GM23248 (cell line): ENCODE measurements around the gene ERAS. TPM values are rescaled to one million over a fixed set of nuclear protein-coding genes. Genes with fewer than 3 reads are reported as not detected.
A peak's percentile ranks its signal among the peaks of the same experiment; 100 is the strongest.

Source experiments
- DNase-seq: peaks from one replicate; pipeline ENCODE4 v3.0.0-alpha.2; 2015
- H2AFZ ChIP-seq: fragments of 200-600 bp; sonication (generic); 2 replicates; pipeline ENCODE4 v1.6.1; 2016; ENCODE audit warnings: antibody characterized with exemption
- H3F3A ChIP-seq: fragments of 200-600 bp; sonication (generic); 2 replicates; pipeline ENCODE4 v1.6.1; 2016; ENCODE audit warnings: mild to moderate bottlenecking, antibody characterized with exemption, mixed run types; ENCODE audit not compliant: insufficient read depth
- H3K27ac ChIP-seq: fragments of 200-600 bp; sonication (generic); 2 replicates; pipeline ENCODE4 v1.5.1; 2016; ENCODE audit warnings: mild to moderate bottlenecking
- H3K27me3 ChIP-seq: fragments of 200-600 bp; sonication (generic); replicated peaks from 2 replicates; pipeline ENCODE4 v1.6.1; 2016; ENCODE audit warnings: mild to moderate bottlenecking; ENCODE audit not compliant: insufficient read depth
- H3K36me3 ChIP-seq: fragments of 200-600 bp; sonication (generic); 2 replicates; pipeline ENCODE4 v1.6.1; 2016; ENCODE audit warnings: low read depth, mild to moderate bottlenecking
- H3K4me1 ChIP-seq: fragments of 200-600 bp; sonication (generic); 2 replicates; pipeline ENCODE4 v1.6.1; 2016; ENCODE audit warnings: mild to moderate bottlenecking; ENCODE audit not compliant: insufficient read depth
- H3K4me2 ChIP-seq: fragments of 200-600 bp; sonication (generic); one replicate; pipeline ENCODE4 v1.6.1; 2016; ENCODE audit warnings: mild to moderate bottlenecking; ENCODE audit not compliant: unreplicated experiment
- H3K4me3 ChIP-seq: fragments of 200-600 bp; sonication (generic); 2 replicates; pipeline ENCODE4 v1.5.1; 2016; ENCODE audit warnings: mild to moderate bottlenecking
- H3K79me2 ChIP-seq: fragments of 200-600 bp; sonication (generic); 2 replicates; pipeline ENCODE4 v1.6.1; 2016; ENCODE audit warnings: mild to moderate bottlenecking; ENCODE audit not compliant: insufficient read depth
- H3K9ac ChIP-seq: fragments of 200-600 bp; sonication (generic); 2 replicates; pipeline ENCODE4 v1.6.1; 2016; ENCODE audit warnings: mild to moderate bottlenecking
- H3K9me2 ChIP-seq: fragments of 200-600 bp; sonication (generic); 2 replicates; pipeline ENCODE4 v1.6.1; 2016; ENCODE audit warnings: mixed run types, mild to moderate bottlenecking, moderate library complexity; ENCODE audit not compliant: insufficient read depth
- H3K9me3 ChIP-seq: fragments of 200-600 bp; sonication (generic); one replicate; pipeline ENCODE4 v1.6.1; 2017; ENCODE audit warnings: low read depth
- H4K20me1 ChIP-seq: fragments of 200-600 bp; sonication (generic); 2 replicates; pipeline ENCODE4 v1.6.0; 2016; ENCODE audit not compliant: insufficient read depth
- EZH2 ChIP-seq: fragments of 200-600 bp; sonication (generic); IDR thresholded peaks from 2 replicates; pipeline ENCODE4 v1.6.1; 2018; ENCODE audit warnings: antibody characterized with exemption, mild to moderate bottlenecking; ENCODE audit not compliant: insufficient read depth, poor library complexity, severe bottlenecking
- EZH2phosphoT487 ChIP-seq: fragments of 200-600 bp; sonication (generic); IDR thresholded peaks from 2 replicates; pipeline ENCODE4 v1.6.1; 2018; ENCODE audit warnings: antibody characterized with exemption, moderate library complexity, mild to moderate bottlenecking, low read depth; ENCODE audit not compliant: insufficient read depth
- WGBS, 2 experiments: methylation state at CpG; one replicate each; pipeline ENCODE4 v1.1.6; 2015 to 2017; ENCODE audit warnings: low lambda C conversion rate in 2 of 2, low coverage in 1 of 2; ENCODE audit errors: missing lambda C conversion rate in 2 of 2; 5-methylcytosine and 5-hydroxymethylcytosine counted together
- in situ Hi-C: fragments of 300-500 bp; cut with MboI; formaldehyde crosslinking; loops from 2 replicates; pipeline ENCODE4 v1.15.0; 2020
- polyA plus RNA-seq: library from polyadenylated mRNA; unstranded; fragments of >200 nt; fragmentation: Nextera tagmentation; extraction: Ambion mirVana; gene quantifications from 2 replicates; pipeline ENCODE4 v1.2.1, GENCODE V29; 2016
- total RNA-seq: library from RNA; depleted of rRNA; stranded (reverse); fragments of >200 nt; shearing (Covaris generic); gene quantifications from 2 replicates; pipeline ENCODE4 v1.2.3, GENCODE V29; 2014

Gene ERAS
- total and polyA plus RNA-seq, 2 experiments from 2014 or later = not detected

- no peaks in the 10 kb centered on the region for H3K4me1 ChIP-seq
- TF ChIP-seq EZH2phosphoT487 (no peak), EZH2 (no peak)
- H3K9me2 ChIP-seq = no peaks in the 10 kb centered on the region
- no peak overlapping the region for H3K4me2 ChIP-seq
- H3K9me3 ChIP-seq = no peaks in the 10 kb centered on the region
- no peaks in the 10 kb centered on the region for H3K27me3 ChIP-seq
- H2AFZ ChIP-seq = no peak overlapping the region
- 96 to 100% methylated on average over 2 of the region's 4 CpGs for WGBS, 2 experiments
- no peak for DNase-seq
- no peaks in the 10 kb centered on the region for H3K79me2 ChIP-seq
- H4K20me1 ChIP-seq = no peaks in the 10 kb centered on the region
- H3K4me3 ChIP-seq = no peak overlapping the region
- H3K9ac ChIP-seq = no peak overlapping the region
- H3F3A ChIP-seq = no peaks in the 10 kb centered on the region
- no peaks in the 10 kb centered on the region for H3K36me3 ChIP-seq
- H3K27ac ChIP-seq = no peak overlapping the region
- in situ Hi-C loops = no loop called here
These were observed 32.4 kb upstream of the ERAS start for GRCh38 chrX:48793935-48794334.

GRCh38 chrX:48794340-48794910 is 31.9 kb upstream of the ERAS start:
- H3K4me2 ChIP-seq = no peak overlapping the region
- WGBS, 2 experiments = 69 to 75% methylated on average over 12 of the region's 12 CpGs
- H3K9me2 ChIP-seq = no peaks in the 10 kb centered on the region
- no peak overlapping the region for H2AFZ ChIP-seq
- no peak for DNase-seq
- in situ Hi-C loops = no loop called here
- H3K4me1 ChIP-seq = no peaks in the 10 kb centered on the region
- no peak overlapping the region for H3K4me3 ChIP-seq
- no peaks in the 10 kb centered on the region for H3K9me3 ChIP-seq
- no peaks in the 10 kb centered on the region for H3K79me2 ChIP-seq
- H3K9ac ChIP-seq = no peak overlapping the region
- H3F3A ChIP-seq = no peaks in the 10 kb centered on the region
- TF ChIP-seq EZH2 (no peak), EZH2phosphoT487 (no peak)
- no peaks in the 10 kb centered on the region for H3K36me3 ChIP-seq
- H3K27me3 ChIP-seq = no peaks in the 10 kb centered on the region
- H3K27ac ChIP-seq = no peak overlapping the region
- H4K20me1 ChIP-seq = no peaks in the 10 kb centered on the region

GRCh38 chrX:48794911-48795515 is 31.3 kb upstream of the ERAS start:
- no peak overlapping the region for H2AFZ ChIP-seq
- TF ChIP-seq EZH2 (no peak), EZH2phosphoT487 (no peak)

GRCh38 chrX:48798318-48798717 is 28.0 kb upstream of the ERAS start:
- H3K4me3 ChIP-seq = no peak overlapping the region
- no peaks in the 10 kb centered on the region for H3K4me1 ChIP-seq
- no peak for TF ChIP-seq EZH2
- TF ChIP-seq EZH2phosphoT487 = no peak
- H3K27ac ChIP-seq = no peak overlapping the region
- H3K36me3 ChIP-seq = no peaks in the 10 kb centered on the region
- no peak overlapping the region for H3K4me2 ChIP-seq
- no peaks in the 10 kb centered on the region for H4K20me1 ChIP-seq
- DNase-seq = no peak
- H3F3A ChIP-seq = no peaks in the 10 kb centered on the region
- H3K9ac ChIP-seq = no peak overlapping the region
- H3K27me3 ChIP-seq = no peaks in the 10 kb centered on the region
- no peaks in the 10 kb centered on the region for H3K9me3 ChIP-seq
- in situ Hi-C loops = no loop called here
- no peak overlapping the region for H2AFZ ChIP-seq
- no peaks in the 10 kb centered on the region for H3K79me2 ChIP-seq
- 73 to 87% methylated on average over 2 of the region's 2 CpGs for WGBS, 2 experiments
- no peaks in the 10 kb centered on the region for H3K9me2 ChIP-seq

More at GRCh38 chrX:48794911-48795515, 31.3 kb upstream of the ERAS start:
- Histone ChIP-seq H3K4me2 (no peak overlapping the region), H3K4me1 (no peaks in the 10 kb centered on the region), H3K79me2 (no peaks in the 10 kb centered on the region), H3K4me3 (no peak overlapping the region), H3K9ac (no peak overlapping the region), H3K9me2 (no peaks in the 10 kb centered on the region), H3F3A (no peaks in the 10 kb centered on the region), H3K9me3 (no peaks in the 10 kb centered on the region), H4K20me1 (no peaks in the 10 kb centered on the region), H3K36me3 (no peaks in the 10 kb centered on the region), H3K27ac (no peak overlapping the region), H3K27me3 (no peaks in the 10 kb centered on the region)
- in situ Hi-C loops = no loop called here
- 73 to 74% methylated on average over 8 of the region's 8 CpGs for WGBS, 2 experiments
- peak; percentile 58 for DNase-seq
